Kidney glomerular epithelial cell (primary cell): Measurements from ENCODE around the gene CNGA4.

Experiments
- DNase-seq: peaks from one replicate; lab custom pipeline; 2025; lab: John Stamatoyannopoulos, UW

CNGA4 gene

GRCh38 chr11:6238902-6239301 is at the start of gene CNGA4:
Gene CNGA4, plus strand, starts transcription at chr11:6239089. Its CDS starts 118 bp downstream, at chr11:6239207.
- no peak for DNase-seq

- DNase-seq, result no peak
Measured at GRCh38 chr11:6191742-6192141, 47.1 kb upstream of the CNGA4 start.

- no peak for DNase-seq
Measured at GRCh38 chr11:6194065-6194581, 44.8 kb upstream of the CNGA4 start.

- no peak for DNase-seq
Measured at GRCh38 chr11:6196396-6196795, 42.5 kb upstream of the CNGA4 start.

- DNase-seq, result no peak
Measured at GRCh38 chr11:6197466-6198200, 41.3 kb upstream of the CNGA4 start.

GRCh38 chr11:6199174-6199810 is 39.6 kb upstream of the CNGA4 start, which contains the start of gene OR52W1:
Gene OR52W1, plus strand, starts transcription at chr11:6199224. Its CDS starts 0 bp downstream, at chr11:6199224.
- DNase-seq, result no peak

GRCh38 chr11:6200975-6201374 is 37.9 kb upstream of the CNGA4 start:
- no peak for DNase-seq

- DNase-seq, result no peak
Measured at GRCh38 chr11:6201481-6201880, 37.4 kb upstream of the CNGA4 start.

GRCh38 chr11:6202041-6202440 is 36.8 kb upstream of the CNGA4 start:
- DNase-seq, result no peak

- no peak for DNase-seq
Measured at GRCh38 chr11:6203327-6203726, 35.6 kb upstream of the CNGA4 start.

GRCh38 chr11:6204706-6205105 is 34.2 kb upstream of the CNGA4 start:
- no peak for DNase-seq

- no peak for DNase-seq
Measured at GRCh38 chr11:6205366-6205765, 33.5 kb upstream of the CNGA4 start, which contains the start of gene C11orf42. Gene C11orf42, plus strand, starts transcription at chr11:6205557. Its CDS starts 59 bp downstream, at chr11:6205616.

- DNase-seq, result no peak
Measured at GRCh38 chr11:6206456-6207180, 32.3 kb upstream of the CNGA4 start.

GRCh38 chr11:6209801-6210200 is 29.1 kb upstream of the CNGA4 start:
- no peak for DNase-seq

- no peak for DNase-seq
Measured at GRCh38 chr11:6210274-6210955, 28.5 kb upstream of the CNGA4 start.

- no peak for DNase-seq
Measured at GRCh38 chr11:6214530-6214929, 24.4 kb upstream of the CNGA4 start.

- no peak for DNase-seq
Measured at GRCh38 chr11:6216501-6216900, 22.4 kb upstream of the CNGA4 start.

- no peak for DNase-seq
Measured at GRCh38 chr11:6217722-6218121, 21.2 kb upstream of the CNGA4 start.

- DNase-seq, result peak; percentile 88
Measured at GRCh38 chr11:6219359-6219758, 19.5 kb upstream of the CNGA4 start.

GRCh38 chr11:6223854-6224253 is 15.0 kb upstream of the CNGA4 start:
- DNase-seq, result no peak

GRCh38 chr11:6224421-6224820 is 14.5 kb upstream of the CNGA4 start:
- no peak for DNase-seq

GRCh38 chr11:6225024-6225423 is 13.9 kb upstream of the CNGA4 start:
- DNase-seq, result no peak
